ENCODE data around the gene RFX3.

DNA sequence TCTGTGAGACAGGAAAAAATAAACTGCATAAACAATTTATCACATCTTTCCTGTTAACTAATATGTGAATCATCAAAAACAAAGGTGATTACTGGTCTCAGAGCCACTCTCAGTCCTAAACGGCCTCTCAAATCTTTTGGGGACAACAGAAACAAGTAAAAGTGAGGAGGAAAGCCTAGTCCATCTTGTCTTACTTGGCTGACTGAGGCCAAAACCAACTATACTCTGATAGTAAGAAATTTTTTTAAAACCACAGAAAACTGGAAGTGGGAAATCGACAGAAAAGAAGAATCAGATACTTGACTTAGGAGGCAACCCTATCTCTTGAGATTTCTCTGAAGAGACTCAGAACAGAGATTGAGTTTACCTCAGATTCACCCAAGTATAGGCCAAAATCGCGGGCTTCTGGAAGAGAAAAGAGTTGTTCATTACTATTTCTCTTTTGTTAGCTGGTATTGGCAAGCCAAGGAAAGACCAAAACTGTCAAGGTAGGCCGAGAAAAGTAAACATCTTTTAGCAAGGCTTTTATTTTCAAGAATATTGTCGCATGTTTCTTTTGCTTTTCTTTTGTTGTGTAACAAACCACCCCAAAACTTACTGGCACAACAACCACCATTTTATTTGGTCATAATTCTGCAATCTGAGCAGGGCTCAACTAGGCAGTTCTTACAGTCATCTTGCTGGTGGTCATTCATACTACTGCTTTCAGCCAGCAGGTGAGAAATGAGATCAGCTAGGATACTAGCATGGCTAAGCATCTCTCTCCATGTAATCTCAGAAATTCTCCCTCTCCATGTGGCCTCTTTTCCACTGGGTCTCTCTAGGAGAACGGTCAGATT is 46.1 kb downstream of the RFX3 start:
- TF ChIP-seq, protein P1, sequence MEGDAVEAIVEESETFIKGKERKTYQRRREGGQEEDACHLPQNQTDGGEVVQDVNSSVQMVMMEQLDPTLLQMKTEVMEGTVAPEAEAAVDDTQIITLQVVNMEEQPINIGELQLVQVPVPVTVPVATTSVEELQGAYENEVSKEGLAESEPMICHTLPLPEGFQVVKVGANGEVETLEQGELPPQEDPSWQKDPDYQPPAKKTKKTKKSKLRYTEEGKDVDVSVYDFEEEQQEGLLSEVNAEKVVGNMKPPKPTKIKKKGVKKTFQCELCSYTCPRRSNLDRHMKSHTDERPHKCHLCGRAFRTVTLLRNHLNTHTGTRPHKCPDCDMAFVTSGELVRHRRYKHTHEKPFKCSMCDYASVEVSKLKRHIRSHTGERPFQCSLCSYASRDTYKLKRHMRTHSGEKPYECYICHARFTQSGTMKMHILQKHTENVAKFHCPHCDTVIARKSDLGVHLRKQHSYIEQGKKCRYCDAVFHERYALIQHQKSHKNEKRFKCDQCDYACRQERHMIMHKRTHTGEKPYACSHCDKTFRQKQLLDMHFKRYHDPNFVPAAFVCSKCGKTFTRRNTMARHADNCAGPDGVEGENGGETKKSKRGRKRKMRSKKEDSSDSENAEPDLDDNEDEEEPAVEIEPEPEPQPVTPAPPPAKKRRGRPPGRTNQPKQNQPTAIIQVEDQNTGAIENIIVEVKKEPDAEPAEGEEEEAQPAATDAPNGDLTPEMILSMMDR (IDR thresholded peaks at IDR 0.05; ENCODE audit: insufficient read depth, low read length) = no peak
- TF ChIP-seq POLR2AphosphoS5 (IDR thresholded peaks at IDR 0.05; ENCODE audit: low read depth) = no peak
- TF ChIP-seq GABPA (IDR thresholded peaks at IDR 0.05; ENCODE audit: low read depth) = no peak

Measured in HL-60 (cell line).